Measurements from ENCODE around the gene SPON2. TPM values are rescaled to one million over a fixed set of nuclear protein-coding genes. Genes with fewer than 3 reads are reported as not detected.

Gene SPON2
- 25.9 and 32.4 TPM in 2 replicates for total RNA-seq

DNA sequence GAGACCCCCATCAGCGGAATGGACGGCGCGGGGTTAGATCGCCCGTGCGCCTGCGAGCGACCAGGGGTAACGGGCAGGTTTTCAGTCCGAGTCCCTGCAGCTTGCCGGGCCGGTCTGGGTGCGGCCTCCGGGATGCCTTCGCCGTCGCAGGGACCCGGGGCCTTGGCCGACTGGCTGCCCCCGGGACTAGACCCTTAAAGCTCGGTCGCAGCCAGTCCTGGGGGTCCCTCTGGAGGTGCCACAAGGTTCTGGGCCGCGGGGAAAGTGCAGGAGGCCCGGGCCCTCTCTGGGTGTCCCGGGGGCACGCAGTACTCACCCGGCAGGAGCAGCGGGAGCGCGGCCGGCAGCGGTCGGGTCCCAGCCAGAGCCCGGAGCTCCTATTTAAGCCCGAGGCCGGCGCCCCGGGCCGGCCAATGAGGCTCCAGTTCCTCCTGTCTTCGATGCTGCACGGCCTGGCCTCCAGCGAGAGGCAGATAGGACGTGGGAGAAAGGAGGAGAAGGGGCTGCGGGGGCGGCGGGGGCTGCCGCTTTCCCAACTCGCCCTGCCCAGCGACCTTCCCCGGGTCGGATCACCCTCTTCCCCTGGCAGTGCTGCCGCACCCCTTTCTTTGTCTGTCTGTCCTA lies at the start of gene SPON2:
Gene SPON2 (minus strand): TSS at position 356 of the 624 bp plus-strand sequence.
- intact Hi-C loops (cut with micrococcal nuclease), result no loop called here

GRCh38 chr4:1221155-1221870 lies 48.9 kb upstream of the SPON2 start:
- intact Hi-C loops (cut with micrococcal nuclease), result no loop called here

DNA sequence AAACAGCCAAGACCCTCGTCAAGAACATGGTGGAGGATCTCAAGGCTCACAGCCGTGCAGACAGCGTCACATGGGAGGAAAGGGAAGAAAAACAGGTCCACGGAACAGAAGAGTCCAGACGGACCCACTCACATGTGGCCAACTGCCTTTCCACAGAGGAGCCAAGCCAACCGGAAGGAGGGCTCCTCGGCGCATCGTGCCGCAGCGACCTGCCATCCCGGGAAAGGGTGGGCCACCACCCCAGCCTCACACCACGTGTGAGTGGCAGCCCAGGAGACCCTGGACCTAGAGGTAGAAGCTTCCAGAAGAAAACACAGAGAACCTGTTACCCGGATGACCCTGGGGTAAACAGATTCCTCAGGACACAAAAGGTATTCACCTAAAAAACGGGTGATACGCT lies 48.2 kb upstream of the SPON2 start:
- intact Hi-C loops (cut with micrococcal nuclease), result no loop called here

DNA sequence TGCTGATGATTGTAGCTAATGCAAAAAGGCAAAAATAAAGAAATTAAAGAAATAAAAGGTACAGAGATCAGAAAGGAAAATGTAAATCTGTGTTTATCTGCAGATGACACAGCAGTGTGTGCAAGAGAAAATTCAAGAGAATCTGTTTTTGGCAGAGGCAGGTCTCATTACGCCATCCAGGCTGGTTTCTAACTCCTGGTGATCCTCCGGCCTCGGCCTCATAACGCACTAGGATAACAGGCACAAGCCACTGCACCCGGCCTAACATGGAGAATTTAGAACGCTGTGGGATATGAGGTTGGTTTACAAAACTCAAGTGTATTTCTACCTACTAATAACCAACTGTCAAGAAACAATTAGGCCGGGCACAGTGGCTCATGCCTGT lies 47.2 kb upstream of the SPON2 start:
- intact Hi-C loops (cut with micrococcal nuclease), result no loop called here

- intact Hi-C loops (cut with micrococcal nuclease), result no loop called here
These were observed 46.5 kb upstream of the SPON2 start for GRCh38 chr4:1218634-1219565.

- intact Hi-C loops (cut with micrococcal nuclease), result loop anchor here (2.0 kb wide), 1 partner anchor 15 kb away; no protein-coding TSS in a partner anchor
These were observed 45.0 kb upstream of the SPON2 start for GRCh38 chr4:1217366-1217765.

- intact Hi-C loops (cut with micrococcal nuclease), result loop anchor here (2.0 kb wide), 1 partner anchor 14 kb away; no protein-coding TSS in a partner anchor
These were observed 44.5 kb upstream of the SPON2 start for GRCh38 chr4:1216869-1217294.

GRCh38 chr4:1216076-1216614 lies 43.8 kb upstream of the SPON2 start:
- intact Hi-C loops (cut with micrococcal nuclease), result loop anchor here (2.0 kb wide), 1 partner anchor 13 kb away; no protein-coding TSS in a partner anchor

GRCh38 chr4:1215141-1216075 lies 43.0 kb upstream of the SPON2 start:
- intact Hi-C loops (cut with micrococcal nuclease), result loop anchor here (2.0 kb wide), 1 partner anchor 13 kb away; no protein-coding TSS in a partner anchor

- intact Hi-C loops (cut with micrococcal nuclease), result no loop called here
These were observed 42.0 kb upstream of the SPON2 start for GRCh38 chr4:1214101-1215095.

DNA sequence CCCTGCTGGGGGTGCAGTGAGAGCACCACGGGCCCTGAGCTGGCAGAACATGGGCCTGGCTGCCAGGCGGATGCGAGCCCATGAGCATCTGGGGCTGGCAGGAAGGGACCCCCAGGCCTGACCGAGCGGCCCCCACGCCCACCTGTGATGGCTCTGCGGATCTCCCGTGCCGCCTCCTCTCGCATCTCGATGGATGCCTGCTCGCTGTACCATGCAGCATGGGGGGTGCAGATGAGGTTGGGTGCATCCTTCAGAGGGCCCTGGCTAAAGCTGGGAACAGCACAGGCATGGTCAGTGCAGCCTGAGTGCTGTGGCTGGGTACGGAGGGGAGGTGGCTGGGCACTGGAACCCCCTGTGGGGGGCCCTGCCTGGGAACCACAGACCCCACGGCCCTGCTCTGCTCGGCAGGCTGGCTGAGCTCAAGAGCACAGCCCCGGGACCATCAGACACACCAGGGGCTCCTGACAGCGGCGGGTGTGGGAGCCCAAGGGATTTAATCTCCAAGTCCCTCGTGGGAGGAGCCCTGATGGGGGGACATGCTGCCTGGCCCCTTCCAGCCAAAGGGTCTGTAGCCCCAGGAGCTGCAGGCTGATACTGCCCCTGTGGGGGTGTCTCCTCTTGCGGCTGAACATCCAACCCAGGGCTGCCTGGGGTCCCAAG lies 41.1 kb upstream of the SPON2 start:
- intact Hi-C loops (cut with micrococcal nuclease), result no loop called here

GRCh38 chr4:1212546-1213335 lies 40.4 kb upstream of the SPON2 start:
- intact Hi-C loops (cut with micrococcal nuclease), result no loop called here

GRCh38 chr4:1211891-1212545 lies 39.6 kb upstream of the SPON2 start:
- intact Hi-C loops (cut with micrococcal nuclease), result no loop called here

GRCh38 chr4:1211371-1211770 lies 39.0 kb upstream of the SPON2 start:
- intact Hi-C loops (cut with micrococcal nuclease), result no loop called here

- intact Hi-C loops (cut with micrococcal nuclease), result no loop called here
These were observed 38.6 kb upstream of the SPON2 start for GRCh38 chr4:1210971-1211370.

- intact Hi-C loops (cut with micrococcal nuclease), result no loop called here
These were observed 38.0 kb upstream of the SPON2 start for GRCh38 chr4:1210241-1210841.

DNA sequence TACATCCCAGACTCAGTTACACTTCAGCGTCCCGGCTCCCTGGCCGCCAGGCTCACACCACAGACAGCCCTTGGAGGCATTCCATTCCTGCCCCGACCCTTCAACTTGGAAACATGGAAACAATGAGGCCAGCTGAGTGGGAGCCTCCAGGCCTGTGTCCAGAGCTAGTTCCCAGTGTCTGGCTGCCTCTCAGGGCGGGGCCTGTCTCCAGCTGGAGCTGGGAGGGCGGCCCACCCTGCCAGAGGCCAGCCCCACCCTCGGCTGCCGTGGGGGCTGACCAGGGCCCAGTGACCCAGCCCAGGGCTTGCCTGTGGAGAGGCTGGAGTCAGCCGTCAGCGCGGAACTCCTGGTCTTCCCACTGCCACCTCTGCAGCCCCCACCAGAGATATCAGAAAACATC lies 37.4 kb upstream of the SPON2 start:
- intact Hi-C loops (cut with micrococcal nuclease), result no loop called here

All from T-helper 2 cell treated with Interferon-gamma antibody and Interleukin-4, amounts not matched to agents 100 ng/mL and 5 ng/mL, for 36 hours (primary cell).